Measurements from ENCODE around the gene PTK6.

The PTK6 gene

GRCh38 chr20:63570281-63571086 is 33.3 kb upstream of the PTK6 start:
- DNase-seq (ENCODE audit: low read depth, low spot score) = no peak

GRCh38 chr20:63568986-63569949 is 32.1 kb upstream of the PTK6 start:
- DNase-seq (ENCODE audit: low read depth, low spot score) = no peak
- no peak overlapping the region for H3K27ac ChIP-seq

More at GRCh38 chr20:63570281-63571086, 33.3 kb upstream of the PTK6 start:
- no peak overlapping the region for H3K27ac ChIP-seq

GRCh38 chr20:63568170-63568981 is 31.2 kb upstream of the PTK6 start:
- no peak overlapping the region for H3K27ac ChIP-seq
- DNase-seq (ENCODE audit: low read depth, low spot score) = no peak

- no peak for DNase-seq (ENCODE audit: low read depth, low spot score)
- H3K27ac ChIP-seq = no peak overlapping the region
Observed at GRCh38 chr20:63567386-63568169, 30.4 kb upstream of the PTK6 start.

- no peak overlapping the region for H3K27ac ChIP-seq
- DNase-seq (ENCODE audit: low read depth, low spot score) = no peak
Observed at GRCh38 chr20:63567136-63567385, 29.9 kb upstream of the PTK6 start.

DNA sequence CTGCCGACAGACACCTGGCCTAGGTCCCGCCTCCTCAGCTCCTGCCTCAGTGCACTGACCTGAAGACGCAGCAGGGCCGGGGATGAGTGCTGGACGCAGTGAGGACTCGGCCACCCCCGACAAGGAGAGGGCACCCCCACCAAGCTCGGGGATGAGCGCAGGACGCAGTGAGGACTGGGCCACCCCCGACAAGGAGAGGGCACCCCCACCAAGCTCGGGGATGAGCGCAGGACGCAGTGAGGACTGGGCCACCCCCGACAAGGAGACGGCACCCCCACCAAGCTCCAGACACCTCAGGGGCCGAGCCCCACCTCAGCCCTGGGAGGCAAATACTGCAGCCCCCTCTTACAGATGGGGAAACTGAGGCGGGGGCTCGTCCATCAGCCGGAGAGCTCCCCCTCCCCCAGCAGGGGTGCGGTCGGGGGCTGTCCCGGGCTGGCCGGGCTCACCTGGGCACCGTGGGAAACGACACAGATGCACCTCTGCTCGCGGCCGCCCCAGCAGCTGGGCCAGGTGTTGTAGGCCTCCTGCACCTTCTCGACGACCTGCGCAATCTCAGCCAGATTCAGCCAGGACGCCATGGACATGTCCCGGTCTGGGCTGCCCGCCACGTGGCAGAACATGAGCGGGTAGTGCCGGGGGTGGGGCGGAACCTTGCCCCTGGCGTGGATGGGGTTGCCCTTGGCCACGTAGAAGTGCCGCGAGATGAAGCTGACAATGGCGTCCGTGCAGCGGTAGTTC is 29.4 kb upstream of the PTK6 start:
- H3K27ac ChIP-seq = no peak overlapping the region
- DNase-seq (ENCODE audit: low read depth, low spot score) = no peak

- no peak overlapping the region for H3K27ac ChIP-seq
- DNase-seq (ENCODE audit: low read depth, low spot score) = no peak
Observed at GRCh38 chr20:63565699-63566335, 28.6 kb upstream of the PTK6 start.

- no peak overlapping the region for H3K27ac ChIP-seq
- DNase-seq (ENCODE audit: low read depth, low spot score) = no peak
Observed at GRCh38 chr20:63565021-63565698, 28.0 kb upstream of the PTK6 start.

DNA sequence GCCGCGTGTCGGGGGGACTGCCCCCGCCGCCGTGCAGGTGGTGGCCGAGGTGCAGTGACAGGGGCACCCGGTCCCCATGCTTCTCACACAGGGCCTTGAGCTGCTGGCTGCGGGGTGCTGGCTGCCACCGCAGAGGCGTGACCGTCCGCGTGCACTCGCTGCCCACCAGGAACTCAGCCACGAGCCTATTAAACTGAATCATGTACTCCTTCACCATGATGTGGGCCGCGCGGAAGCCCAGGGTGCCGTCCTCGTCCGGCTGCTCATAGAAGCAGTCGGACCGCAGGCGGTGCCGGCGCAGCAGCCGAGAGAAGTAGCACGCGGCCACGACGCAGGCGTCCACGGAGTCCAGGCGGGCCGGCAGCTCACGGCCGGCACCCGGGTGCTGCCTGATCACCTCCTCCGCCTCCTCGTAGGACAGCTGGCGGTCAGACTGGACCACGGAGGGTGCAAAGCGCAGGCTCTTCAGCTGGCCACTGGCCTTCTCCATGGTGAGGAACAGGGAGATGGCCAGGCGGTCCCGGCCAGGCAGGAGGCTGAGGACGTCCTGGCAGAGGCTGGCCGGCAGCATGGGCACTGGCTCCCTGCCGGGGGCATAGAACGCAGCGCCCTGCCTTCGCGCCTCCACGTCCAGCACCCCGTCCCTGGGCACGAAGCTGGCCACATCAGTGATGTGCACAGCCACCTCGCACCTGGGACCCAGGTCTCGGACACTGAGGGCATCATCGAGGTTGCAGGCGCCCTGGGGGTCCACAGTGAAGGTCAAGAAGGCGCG is 27.0 kb upstream of the PTK6 start:
- DNase-seq (ENCODE audit: low read depth, low spot score) = no peak
- no peak overlapping the region for H3K27ac ChIP-seq

GRCh38 chr20:63563225-63563935 is 26.2 kb upstream of the PTK6 start:
- no peak for DNase-seq (ENCODE audit: low read depth, low spot score)
- H3K27ac ChIP-seq = no peak overlapping the region

- no peak for DNase-seq (ENCODE audit: low read depth, low spot score)
- no peak overlapping the region for H3K27ac ChIP-seq
Observed at GRCh38 chr20:63562461-63563224, 25.5 kb upstream of the PTK6 start.

GRCh38 chr20:63561624-63562396 is 24.6 kb upstream of the PTK6 start:
- no peak for DNase-seq (ENCODE audit: low read depth, low spot score)
- H3K27ac ChIP-seq = no peak overlapping the region

DNA sequence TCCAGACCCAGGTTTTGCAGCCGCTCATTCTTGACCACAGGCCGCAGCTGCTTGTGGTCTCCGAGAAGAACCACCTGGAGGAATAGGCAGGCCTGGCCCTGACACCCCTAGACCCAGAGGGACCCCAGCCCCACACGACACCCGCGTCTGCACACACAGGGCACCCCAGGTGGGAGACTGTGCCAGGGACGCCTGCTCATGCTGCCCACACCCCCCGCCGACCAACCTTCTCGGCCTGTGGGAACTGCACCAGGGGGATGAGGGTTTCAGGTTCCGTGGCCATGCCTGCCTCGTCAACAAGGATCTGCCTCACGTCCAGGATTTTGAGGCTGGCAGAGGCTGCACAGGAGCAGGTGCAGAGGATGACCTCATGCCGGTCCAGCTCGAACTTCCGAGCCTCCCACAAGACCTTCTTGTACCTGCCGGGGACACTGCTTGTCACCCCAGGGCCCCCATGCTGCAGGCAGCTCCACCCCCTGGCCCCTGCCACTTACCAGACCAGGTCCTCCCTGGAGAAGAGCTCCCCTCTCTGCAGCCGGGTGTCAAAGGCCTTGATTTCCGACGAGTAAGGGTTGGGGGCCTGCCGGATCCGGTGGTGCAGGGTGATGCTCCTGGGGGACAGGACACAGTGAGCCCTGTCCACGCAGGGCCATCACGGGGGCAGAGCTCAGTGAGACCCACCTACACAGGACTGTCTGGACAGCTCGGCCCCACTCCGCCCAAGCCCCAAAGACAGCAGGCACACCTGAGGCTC is 23.9 kb upstream of the PTK6 start:
- no peak overlapping the region for H3K27ac ChIP-seq
- no peak for DNase-seq (ENCODE audit: low read depth, low spot score)

DNA sequence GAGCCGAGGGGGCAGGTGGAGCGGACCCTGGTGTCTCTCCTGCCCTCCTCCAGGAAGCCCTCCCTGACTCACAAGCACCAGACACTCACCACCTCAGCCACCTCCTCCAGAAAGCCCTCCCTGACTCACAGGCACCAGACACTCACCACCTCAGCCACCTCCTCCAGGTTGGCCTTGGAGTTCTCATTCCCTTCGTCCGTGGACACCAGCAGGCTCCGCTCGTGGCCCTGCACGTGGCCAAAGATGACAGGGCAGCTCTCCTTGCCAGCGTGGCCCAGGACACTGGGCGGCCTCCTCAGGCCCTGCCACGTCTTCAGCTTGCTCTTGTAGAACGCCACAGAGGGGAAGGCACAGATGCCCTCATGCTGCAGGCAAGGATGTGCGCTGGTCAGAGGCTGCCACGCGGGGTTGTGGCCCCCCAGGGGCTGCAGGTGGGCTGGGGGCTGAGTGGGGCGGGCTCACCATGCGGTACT is 23.2 kb upstream of the PTK6 start:
- DNase-seq (ENCODE audit: low read depth, low spot score) = no peak
- H3K27ac ChIP-seq = no peak overlapping the region

All from epithelial cell of prostate (primary cell).